ENCODE data around the gene RILPL2. TPM values are rescaled to one million over a fixed set of nuclear protein-coding genes. Genes with fewer than 3 reads are reported as not detected.
"Not testable (repeated sequence)": the region's sequence is repeated elsewhere in the genome, so short reads cannot be mapped to it uniquely, and the experiment has no call there.

RILPL2 gene
- total RNA-seq, 1 experiment from 2014 or later: 5.3 TPM

DNA sequence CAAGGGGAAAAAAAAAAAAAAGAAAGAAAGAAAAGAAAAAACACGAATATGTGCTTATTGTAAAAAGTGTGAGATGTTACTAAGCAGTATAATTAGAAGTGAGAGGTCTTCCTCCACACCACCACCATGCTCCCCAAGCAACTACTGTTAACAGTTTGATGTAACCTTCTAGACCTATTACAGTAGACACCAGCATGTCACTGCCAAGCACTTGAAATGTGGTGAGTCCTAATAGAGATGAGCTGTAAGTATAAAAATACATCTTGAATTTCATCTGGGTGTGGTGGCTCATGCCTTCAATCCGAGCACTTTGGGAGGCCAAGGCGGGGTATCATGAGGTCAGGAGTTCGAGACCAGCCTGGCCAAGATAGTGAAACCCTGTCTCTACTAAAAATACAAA is 13.4 kb upstream of the RILPL2 start:
- no peak for DNase-seq (ENCODE audit: low read depth)

- no peak for DNase-seq (ENCODE audit: low read depth)
Measured at GRCh38 chr12:123449249-123449733, 12.8 kb upstream of the RILPL2 start.

DNA sequence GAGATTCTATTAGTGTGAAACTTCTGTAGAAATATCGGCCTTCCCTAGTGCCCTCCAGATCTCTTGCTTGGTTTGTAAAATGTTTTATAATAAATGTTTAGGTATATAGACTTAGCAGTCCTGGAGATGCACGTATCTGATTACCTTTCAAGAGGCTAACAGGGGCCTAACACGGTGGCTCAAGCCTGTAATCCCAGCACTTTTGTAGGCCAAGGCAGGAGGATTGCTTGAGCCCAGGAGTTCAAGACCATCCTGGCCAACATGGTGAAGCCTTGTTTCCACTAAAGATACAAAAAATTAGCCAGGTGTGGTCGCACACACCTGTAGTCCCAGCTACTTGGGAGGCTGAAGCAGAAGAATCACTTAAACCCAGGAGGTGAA is 9.8 kb upstream of the RILPL2 start:
- DNase-seq (ENCODE audit: low read depth): no peak

DNA sequence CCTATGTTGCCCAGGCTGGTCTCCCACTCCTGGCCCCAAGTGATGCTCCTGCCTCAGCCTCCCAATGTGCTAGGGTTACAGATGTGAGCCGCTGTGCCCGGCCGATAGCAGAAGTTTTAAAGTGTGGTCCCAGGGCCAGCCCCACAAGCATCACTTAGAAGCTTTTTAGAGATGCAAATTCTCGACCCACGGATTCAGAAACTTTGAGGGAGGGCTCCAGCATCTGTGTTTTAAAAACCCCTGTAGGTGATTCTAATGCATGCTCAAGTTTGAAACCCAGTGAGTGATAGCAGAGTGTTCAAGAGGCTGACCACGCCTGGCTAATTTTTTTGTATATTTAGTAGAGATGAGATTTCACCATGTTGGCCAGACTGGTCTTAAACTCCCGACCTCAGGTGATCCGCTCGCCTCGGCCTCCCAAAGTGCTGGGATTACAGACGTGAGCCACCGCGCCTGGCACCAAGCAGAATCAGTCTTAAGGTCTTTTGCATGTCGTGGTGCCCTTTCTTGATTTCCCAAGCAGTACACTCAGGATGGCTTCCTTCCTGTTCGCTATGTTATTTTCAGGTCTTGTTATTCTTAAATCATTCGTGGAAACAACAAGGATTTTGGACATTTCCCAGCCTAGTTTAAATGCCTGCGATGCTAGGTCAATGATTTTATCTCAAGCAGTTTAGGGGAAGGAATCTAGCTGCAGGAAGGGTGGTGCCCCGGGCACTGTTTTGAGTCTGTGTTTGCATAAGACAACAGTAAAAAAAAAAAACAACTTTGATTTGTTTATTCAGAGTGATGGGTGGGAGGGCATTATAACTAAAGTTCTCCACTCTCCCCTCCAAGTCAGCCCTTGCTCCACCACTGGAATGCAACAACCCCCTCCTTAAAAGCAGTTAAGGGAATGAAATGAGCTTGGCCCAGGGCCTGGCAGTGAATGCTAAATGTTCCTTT is 9.2 kb upstream of the RILPL2 start:
- peak; percentile 65 for DNase-seq (ENCODE audit: low read depth)

DNA sequence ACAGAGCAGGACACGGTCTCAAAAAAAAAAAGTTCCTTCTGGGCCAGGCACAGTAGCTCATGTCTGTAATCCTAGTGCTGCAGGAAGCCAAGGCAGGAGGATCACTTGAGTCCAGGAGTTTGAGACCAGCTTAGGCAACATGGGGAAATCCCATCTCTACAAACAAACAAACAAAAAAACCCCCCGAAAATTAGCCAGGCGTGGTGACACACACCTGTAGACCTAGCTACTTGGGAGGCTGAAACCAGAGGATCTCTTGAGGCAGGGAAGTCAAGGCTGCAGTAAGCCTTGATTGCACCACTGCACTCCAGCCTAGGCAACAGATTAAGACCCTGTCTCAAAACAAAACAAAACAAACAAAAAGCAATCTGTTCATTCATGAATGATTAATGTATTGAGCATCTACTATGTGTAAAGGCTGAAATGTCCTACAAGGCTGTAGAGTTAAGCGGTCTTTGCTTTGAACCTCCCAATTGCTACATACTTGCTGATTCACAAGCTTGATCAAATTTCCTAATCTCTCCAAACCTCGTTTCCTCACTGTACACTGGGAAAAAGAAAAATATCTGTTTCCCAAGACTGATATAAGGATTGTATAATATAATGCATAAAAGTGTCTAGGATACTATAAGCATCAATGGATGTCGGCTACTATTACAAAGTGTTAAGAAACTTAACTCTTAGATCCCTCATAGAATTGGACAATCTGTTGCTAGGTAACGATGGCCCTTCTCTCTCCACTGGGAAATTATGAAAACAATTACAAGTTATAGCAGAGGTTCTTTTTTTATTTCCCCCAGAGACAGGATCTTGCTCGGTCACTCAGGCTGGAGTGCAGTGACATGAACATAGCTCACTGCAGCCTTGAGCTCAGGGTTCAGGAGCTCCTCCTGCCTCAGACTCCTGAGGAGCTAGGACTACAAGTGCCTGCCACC is 7.9 kb upstream of the RILPL2 start:
- no peak for DNase-seq (ENCODE audit: low read depth)

GRCh38 chr12:123442774-123443173 is 6.3 kb upstream of the RILPL2 start:
- no peak for DNase-seq (ENCODE audit: low read depth)

DNA sequence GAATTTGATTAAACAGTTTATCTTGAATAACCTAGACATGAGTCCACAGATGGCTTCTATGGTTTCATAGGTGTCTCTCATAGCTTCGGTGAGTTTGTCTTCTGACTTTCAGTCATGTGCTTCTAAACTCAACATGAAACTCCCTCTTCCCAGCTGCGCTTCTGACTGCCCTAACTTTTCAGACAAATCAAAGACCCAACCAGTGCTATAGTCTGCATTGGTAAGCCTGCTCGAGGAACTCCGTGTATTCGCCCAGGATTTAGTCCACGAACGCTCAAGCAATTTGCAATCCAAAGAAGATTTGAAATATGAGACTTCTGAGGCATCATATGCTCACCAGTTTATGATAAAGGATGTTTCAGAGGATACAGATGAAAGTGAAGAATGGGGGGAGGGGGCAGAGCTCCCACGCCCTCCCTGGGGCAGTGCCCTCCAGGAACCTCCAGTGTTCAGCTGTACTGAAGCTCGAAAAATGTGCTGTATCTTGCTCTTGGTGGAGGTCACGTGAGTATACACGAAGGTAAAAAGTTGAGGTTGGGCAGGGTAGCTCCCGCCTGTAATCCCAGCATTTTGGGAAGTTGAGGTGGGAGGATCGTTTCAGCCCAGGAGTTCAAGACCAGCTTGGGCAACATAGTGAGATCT is 5.2 kb upstream of the RILPL2 start:
- DNase-seq (ENCODE audit: low read depth): no peak

DNA sequence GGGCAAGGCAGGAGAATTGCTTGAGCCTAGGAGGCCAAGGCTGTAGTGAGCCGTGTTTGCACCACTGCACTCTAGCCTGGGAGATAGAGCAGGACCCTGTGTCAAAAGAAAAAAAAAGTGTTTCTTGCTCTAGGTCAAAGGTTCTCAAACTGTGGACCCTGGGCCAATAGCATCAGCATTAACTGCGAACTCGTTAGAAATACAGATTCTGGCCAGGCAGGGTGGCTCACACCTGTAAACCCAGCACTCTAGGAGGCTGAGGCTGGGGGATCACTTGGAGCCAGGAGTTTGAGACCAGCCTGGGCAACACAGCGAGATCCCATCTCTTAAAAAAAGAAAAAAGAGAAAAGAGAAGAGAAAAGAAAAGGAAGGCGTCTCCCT is 858 bp downstream of the RILPL2 start:
- no peak for DNase-seq (ENCODE audit: low read depth)

DNA sequence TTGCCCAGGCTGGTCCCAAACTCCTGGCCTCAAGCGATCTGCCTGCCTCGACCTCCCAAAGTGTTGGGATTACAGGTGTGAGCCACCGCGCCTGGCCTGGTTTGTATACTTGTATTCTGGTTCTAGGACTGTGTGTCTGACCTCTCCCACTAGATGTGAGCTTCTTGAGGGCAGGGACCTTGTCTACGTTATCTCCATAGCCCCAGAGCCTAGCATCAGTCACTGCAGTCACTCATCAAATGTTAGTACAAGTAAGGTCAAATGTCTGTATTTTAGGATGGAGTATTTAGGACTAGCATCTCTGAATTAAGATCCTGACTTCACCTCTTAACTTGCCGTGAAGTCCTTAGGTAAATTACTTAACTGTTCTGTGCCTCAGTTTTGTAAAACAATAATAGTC is 2.9 kb downstream of the RILPL2 start:
- DNase-seq (ENCODE audit: low read depth): no peak

DNA sequence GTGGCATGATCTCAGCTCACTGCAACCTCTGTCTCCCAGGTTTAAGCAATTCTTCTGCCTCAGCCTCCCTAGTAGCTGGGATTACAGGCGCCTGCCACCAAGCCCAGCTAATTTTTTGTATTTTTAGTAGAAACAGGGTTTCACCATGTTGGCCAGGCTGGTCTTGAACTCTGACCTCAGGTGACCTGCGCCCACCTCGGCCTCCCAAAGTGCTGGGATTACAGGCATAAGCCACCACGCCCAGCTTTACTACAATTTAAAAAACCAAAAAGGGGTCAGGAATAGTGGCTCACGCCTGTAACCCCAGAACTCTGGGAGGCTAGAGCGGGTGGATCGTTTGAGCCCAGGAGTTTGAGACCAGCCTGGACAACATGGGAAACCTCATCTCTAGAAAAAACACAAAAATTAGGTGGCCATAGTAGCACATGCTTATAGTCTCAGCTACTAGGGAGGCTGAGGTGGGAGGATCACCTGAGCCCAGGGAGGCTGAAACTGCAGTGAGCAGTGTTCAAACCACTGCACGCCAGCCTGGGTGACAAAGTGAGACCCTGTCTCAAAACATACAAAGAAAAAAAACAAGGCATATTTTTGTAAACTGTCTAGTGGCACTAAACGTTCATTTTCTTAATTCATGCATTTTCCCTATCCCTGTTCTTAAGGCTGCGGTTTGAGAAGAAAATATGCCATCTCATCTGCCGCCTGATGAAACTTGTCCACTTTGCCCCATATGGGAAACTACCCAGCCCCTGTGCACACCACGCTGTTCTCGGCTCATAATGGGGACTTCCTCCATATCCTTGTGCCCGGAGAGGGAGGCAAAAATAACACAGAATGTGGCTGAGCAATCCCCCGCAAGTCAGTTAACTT is 4.3 kb downstream of the RILPL2 start:
- DNase-seq (ENCODE audit: low read depth): not testable (repeated sequence)

- not testable (repeated sequence) for DNase-seq (ENCODE audit: low read depth)
Measured at GRCh38 chr12:123429101-123429500, 7.4 kb downstream of the RILPL2 start.

DNA sequence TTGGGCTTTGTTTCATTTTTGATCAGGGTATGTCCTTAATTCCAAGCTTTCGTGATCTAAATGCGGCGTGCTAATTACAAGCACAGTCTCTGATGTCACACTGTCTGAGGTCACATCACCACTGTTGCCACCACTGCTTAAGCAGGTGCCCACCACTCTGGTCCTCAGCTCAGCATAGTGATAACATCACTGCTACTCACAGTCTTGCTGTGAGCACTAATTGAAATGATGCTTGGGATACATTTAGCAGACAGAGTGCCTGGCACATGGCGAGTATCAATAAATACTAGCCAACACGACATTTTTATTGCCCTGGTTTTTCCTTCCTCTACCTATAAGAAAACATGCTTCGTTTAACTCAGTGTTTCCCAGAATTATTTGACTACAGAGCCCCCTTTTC is 7.9 kb downstream of the RILPL2 start:
- DNase-seq (ENCODE audit: low read depth): no peak

DNA sequence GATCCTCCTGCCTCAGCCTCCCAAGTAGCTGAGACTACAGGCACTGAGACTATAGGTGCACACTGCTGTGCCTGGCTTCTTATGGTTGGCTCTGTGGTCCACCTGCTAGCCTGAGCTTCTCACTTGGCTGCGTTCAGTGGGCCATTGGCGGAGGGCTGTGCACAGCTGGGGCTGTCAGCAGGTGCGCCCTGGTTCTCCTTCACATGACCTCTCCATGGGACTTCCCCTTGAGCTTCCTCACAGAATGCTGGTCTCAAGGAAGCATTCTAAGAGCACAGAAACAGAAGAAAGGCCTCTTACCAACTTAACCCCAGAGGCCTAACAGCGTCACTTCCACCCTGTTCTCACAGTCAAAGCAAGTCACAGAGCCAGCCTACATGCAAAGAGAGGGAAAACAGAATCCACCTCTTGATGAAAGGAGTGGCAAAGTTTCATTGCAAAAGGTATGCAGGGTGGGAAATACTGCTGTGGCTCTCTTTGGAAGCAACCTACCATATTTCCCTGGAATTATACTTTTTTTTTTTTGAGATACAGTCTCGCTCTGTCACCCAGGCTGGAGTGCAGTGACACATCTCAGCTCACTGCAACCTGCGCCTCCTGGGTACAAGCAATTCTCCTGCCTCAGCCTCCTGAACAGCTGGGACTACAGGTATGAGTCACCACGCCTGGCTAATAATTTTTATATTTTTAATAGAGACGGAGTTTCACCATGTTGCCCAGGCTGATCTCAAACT is 9.3 kb downstream of the RILPL2 start:
- DNase-seq (ENCODE audit: low read depth): no peak

DNA sequence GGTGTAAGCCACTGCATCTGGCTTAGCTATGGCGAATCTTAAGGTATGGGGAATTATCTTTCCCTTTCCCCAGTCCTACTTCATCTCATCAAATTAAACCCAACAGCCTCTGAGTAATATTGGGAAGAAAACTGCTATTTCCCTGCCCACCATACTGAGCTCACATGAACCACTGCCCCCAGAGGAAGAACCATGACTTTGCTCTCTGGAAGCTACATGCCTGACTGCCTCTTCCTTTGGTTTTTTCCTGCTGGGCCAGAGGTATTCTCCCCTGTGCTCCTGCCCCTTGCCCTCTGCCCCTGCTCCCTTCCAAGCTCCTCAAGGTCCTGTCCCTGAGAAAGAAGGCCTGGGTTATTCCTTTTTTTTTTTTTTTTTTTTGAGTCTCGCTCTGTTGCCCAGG is 15.2 kb downstream of the RILPL2 start:
- DNase-seq (ENCODE audit: low read depth): no peak

DNA sequence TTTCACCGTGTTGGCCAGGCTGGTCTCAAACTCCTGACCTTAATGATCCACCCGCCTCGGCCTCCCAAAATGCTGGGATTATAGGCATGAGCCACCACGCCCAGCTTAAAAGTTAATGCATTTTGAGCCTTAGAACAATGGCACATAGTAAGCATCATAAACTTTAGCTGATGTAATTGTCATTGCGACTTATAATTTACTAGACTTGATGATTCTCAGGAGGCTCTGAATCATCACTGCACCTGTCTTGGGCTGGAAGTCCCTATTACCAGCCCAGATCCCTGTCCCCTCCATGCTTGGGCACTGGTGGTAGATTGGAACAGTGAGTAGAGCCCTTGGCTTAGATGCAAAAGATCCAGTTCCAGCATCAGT is 26.5 kb downstream of the RILPL2 start:
- no peak for DNase-seq (ENCODE audit: low read depth)

- DNase-seq (ENCODE audit: low read depth): not testable (repeated sequence)
Measured at GRCh38 chr12:123409284-123410040, 27.0 kb downstream of the RILPL2 start.

DNA sequence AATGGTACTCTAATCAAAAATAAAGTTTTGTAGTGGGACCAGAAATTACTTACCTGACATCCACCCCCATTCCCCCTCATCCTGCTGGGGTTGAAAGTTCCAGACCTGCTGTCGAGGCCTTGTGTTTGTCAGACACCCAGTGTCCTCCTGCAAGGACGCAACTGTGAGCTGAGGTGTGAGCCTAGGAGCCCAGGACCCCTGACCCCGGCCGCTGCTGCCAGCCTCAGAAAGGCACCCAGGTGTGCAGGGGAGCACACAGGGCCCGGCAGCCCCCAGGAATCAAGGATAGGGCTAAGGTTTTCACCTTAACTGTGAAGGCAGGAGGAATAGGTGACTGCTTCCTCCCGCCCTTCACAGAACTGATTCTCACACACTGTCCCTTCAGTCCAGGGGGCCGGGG is 27.9 kb downstream of the RILPL2 start:
- not testable (repeated sequence) for DNase-seq (ENCODE audit: low read depth)

DNA sequence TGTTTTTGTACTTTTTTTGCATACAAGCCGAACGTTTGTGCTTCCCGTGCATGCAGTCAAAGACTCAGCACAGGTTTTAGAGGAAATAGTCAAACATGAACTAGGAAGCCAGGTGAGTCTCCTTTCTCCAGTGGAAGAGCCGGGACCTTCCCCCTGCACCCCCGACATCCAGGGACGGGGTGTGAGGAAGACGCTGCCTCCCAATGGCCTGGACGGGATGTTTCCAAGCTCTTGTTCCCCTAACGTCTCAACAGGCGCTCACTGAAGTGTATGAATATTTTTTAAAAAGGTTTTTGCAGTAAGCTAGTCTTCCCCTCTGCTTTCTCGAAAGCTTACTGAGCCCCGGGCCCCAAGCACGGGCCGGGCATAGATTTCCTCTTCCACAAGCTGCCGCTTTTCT is 28.6 kb downstream of the RILPL2 start:
- not testable (repeated sequence) for DNase-seq (ENCODE audit: low read depth)

GRCh38 chr12:123407269-123407668 is 29.2 kb downstream of the RILPL2 start:
- not testable (repeated sequence) for DNase-seq (ENCODE audit: low read depth)

GRCh38 chr12:123404581-123404980 is 31.9 kb downstream of the RILPL2 start:
- DNase-seq (ENCODE audit: low read depth): no peak

Data from M059J (cell line).